HepG2 (cell line): ENCODE data around the gene CTRL. TPM values are rescaled to one million over a fixed set of nuclear protein-coding genes. Genes with fewer than 3 reads are reported as not detected.

Source experiments
- GATAD2A ChIP-seq: IDR thresholded peaks from 2 replicates; pipeline ENCODE4 v1.6.1; 2016
- GPN1 ChIP-seq: sonication (generic); formaldehyde crosslinking; IDR thresholded peaks from 2 replicates; pipeline ENCODE4 v1.5.1; 2020; ENCODE audit warnings: missing genetic modification reagents, borderline replicate concordance
- NAIF1 ChIP-seq: sonication (generic); formaldehyde crosslinking; IDR thresholded peaks from 2 replicates; pipeline ENCODE4 v1.5.0; 2020; ENCODE audit warnings: mild to moderate bottlenecking, missing genetic modification reagents, borderline replicate concordance
- PAX8 ChIP-seq: sonication (generic); formaldehyde crosslinking; IDR thresholded peaks from 2 replicates; pipeline ENCODE4 v1.8.0; 2022; ENCODE audit warnings: mild to moderate bottlenecking, missing genetic modification reagents, borderline replicate concordance
- PPARG ChIP-seq: conservative IDR thresholded peaks from 2 replicates; pipeline ENCODE4 v1.6.1; 2016; ENCODE audit warnings: missing biosample characterization, missing genetic modification reagents
- SRSF9 ChIP-seq: fragments of 200-400 bp; formaldehyde crosslinking; IDR thresholded peaks from 2 replicates; pipeline ENCODE4 v1.6.1; 2018; ENCODE audit warnings: borderline replicate concordance, mild to moderate bottlenecking, low read depth, low read length; ENCODE audit not compliant: insufficient read depth, poor library complexity, severe bottlenecking
- TEAD3 ChIP-seq: optimal IDR thresholded peaks from 2 replicates; pipeline ENCODE3; 2016; ENCODE audit warnings: borderline replicate concordance
- TGIF2 ChIP-seq: IDR thresholded peaks from 2 replicates; pipeline ENCODE4 v1.6.1; 2016; ENCODE audit warnings: control low read depth, missing compliant biosample characterization
- ZFP82 ChIP-seq: sonication (generic); formaldehyde crosslinking; IDR thresholded peaks from 2 replicates; pipeline ENCODE4 v1.5.1; 2020; ENCODE audit warnings: mild to moderate bottlenecking, missing genetic modification reagents, borderline replicate concordance
- ZNF136 ChIP-seq: sonication (generic); formaldehyde crosslinking; IDR thresholded peaks from 2 replicates; pipeline ENCODE4 v1.8.1; 2022; ENCODE audit warnings: low read depth, mild to moderate bottlenecking, moderate library complexity, missing genetic modification reagents
- ZNF180 ChIP-seq: sonication (generic); formaldehyde crosslinking; IDR thresholded peaks from 2 replicates; pipeline ENCODE4 v1.4.0; 2020; ENCODE audit warnings: low read depth, missing genetic modification reagents, borderline replicate concordance
- ZNF761 ChIP-seq: sonication (generic); formaldehyde crosslinking; conservative IDR thresholded peaks from 2 replicates; pipeline ENCODE4 v1.4.0; 2020; ENCODE audit warnings: mild to moderate bottlenecking, missing genetic modification reagents
- polyA plus RNA-seq, 8 experiments: library from polyadenylated mRNA; depleted of rRNA in 3 of 8; stranded (reverse) in 7 of 8; unstranded in 1 of 8; fragments of >200 nt; fragmentation: Illumina TruSeq in 4 of 8; extraction: Trizol in 4 of 8; gene quantifications; 2 replicates each; pipeline versions ENCODE4 v1.2.1 to v1.2.3, GENCODE V29; 2011 to 2016; ENCODE audit warnings: low read depth in 4 of 8, missing spikeins in 1 of 8, mixed read lengths in 1 of 8; ENCODE audit not compliant: insufficient read depth in 1 of 8
- total RNA-seq, 5 experiments: library from RNA; depleted of rRNA; stranded (reverse); fragments of >200 nt; fragmentation: Illumina TruSeq; extraction: Trizol; gene quantifications; 2 replicates each; pipeline ENCODE4 v1.2.3, GENCODE V29; 2016; ENCODE audit warnings: low read depth in 1 of 5
- TF ChIP-seq, protein P1 (sequence below), 2 experiments: sonication (generic) in 1 of 2; formaldehyde crosslinking in 1 of 2; IDR thresholded peaks; 2 replicates each; pipeline versions ENCODE4 v1.4.0 to v1.6.1; 2018 to 2020; ENCODE audit warnings: missing genetic modification reagents in 2 of 2, borderline replicate concordance in 1 of 2, low read depth in 1 of 2, mild to moderate bottlenecking in 1 of 2, missing biosample characterization in 1 of 2
- TF ChIP-seq, protein P2 (sequence below): sonication (generic); formaldehyde crosslinking; IDR thresholded peaks from one replicate; pipeline ENCODE4 v1.5.1; 2020; ENCODE audit warnings: mild to moderate bottlenecking, missing genetic modification reagents; ENCODE audit errors: not compliant biosample characterization
- TF ChIP-seq, protein P3 (sequence below): sonication (generic); formaldehyde crosslinking; IDR thresholded peaks from 2 replicates; pipeline ENCODE4 v1.5.1; 2020; ENCODE audit warnings: missing genetic modification reagents, mild to moderate bottlenecking, borderline replicate concordance
- TF ChIP-seq, protein P4 (sequence below): sonication (generic); formaldehyde crosslinking; IDR thresholded peaks from 2 replicates; pipeline ENCODE4 v1.5.0; 2020; ENCODE audit warnings: missing genetic modification reagents

CTRL gene
- total and polyA plus RNA-seq, 2 of the 13 experiments (the other 11 are each of a cell fraction or from before 2014, with no cell fraction given) = 1.9 to 2.7 TPM

DNA sequence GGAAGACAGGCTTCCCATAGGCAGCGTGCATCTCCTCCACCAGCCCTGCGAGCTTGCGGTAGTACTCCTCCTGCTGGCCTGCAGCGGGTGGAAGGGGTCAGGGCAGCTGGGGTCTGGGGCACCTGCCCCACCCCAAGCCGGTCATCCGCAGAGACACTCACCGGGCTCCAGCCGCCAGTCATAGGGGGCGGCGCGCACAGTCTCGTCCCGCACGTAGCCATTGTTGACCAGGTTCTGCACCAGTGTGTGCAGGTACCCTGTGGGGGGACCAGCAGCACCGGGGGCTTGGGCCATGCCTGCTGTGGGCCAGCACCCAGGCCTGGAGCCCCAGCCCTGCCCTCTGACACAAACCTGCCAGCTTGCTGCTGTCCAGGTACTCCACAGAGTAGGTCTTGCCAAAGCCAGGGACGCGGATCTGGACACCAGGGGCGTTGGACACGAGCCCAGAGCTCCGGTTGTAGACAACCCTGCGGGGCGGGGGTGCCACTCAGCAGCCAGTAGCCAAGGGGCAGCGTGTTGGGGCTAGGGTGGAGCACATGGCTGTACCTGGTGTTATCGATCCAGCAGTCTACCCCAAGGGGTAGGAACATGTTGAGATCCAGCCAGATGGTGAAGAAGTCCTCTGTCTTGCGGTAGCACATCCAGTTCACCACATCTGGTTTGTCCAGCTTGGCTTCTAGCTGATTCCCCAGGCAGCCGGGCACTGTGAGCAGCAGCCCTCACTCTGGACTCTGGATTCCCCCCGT lies 11.0 kb upstream of the CTRL start (continued):
- no peak for TF ChIP-seq ZNF180 (CRISPR knock-in tag)
- peak; percentile 20; the same call in 1 of the 2 replicates for TF ChIP-seq ZFP82 (CRISPR knock-in tag)
- TF ChIP-seq, protein P1, sequence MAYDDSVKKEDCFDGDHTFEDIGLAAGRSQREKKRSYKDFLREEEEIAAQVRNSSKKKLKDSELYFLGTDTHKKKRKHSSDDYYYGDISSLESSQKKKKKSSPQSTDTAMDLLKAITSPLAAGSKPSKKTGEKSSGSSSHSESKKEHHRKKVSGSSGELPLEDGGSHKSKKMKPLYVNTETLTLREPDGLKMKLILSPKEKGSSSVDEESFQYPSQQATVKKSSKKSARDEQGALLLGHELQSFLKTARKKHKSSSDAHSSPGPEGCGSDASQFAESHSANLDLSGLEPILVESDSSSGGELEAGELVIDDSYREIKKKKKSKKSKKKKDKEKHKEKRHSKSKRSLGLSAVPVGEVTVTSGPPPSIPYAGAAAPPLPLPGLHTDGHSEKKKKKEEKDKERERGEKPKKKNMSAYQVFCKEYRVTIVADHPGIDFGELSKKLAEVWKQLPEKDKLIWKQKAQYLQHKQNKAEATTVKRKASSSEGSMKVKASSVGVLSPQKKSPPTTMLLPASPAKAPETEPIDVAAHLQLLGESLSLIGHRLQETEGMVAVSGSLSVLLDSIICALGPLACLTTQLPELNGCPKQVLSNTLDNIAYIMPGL (CRISPR knock-in tag; IDR thresholded peaks at IDR 0.05; ENCODE audit: borderline replicate concordance in 1 of 2, low read depth in 1 of 2) = no peak; a peak in 1 of 4 replicates
- TF ChIP-seq, protein P2, sequence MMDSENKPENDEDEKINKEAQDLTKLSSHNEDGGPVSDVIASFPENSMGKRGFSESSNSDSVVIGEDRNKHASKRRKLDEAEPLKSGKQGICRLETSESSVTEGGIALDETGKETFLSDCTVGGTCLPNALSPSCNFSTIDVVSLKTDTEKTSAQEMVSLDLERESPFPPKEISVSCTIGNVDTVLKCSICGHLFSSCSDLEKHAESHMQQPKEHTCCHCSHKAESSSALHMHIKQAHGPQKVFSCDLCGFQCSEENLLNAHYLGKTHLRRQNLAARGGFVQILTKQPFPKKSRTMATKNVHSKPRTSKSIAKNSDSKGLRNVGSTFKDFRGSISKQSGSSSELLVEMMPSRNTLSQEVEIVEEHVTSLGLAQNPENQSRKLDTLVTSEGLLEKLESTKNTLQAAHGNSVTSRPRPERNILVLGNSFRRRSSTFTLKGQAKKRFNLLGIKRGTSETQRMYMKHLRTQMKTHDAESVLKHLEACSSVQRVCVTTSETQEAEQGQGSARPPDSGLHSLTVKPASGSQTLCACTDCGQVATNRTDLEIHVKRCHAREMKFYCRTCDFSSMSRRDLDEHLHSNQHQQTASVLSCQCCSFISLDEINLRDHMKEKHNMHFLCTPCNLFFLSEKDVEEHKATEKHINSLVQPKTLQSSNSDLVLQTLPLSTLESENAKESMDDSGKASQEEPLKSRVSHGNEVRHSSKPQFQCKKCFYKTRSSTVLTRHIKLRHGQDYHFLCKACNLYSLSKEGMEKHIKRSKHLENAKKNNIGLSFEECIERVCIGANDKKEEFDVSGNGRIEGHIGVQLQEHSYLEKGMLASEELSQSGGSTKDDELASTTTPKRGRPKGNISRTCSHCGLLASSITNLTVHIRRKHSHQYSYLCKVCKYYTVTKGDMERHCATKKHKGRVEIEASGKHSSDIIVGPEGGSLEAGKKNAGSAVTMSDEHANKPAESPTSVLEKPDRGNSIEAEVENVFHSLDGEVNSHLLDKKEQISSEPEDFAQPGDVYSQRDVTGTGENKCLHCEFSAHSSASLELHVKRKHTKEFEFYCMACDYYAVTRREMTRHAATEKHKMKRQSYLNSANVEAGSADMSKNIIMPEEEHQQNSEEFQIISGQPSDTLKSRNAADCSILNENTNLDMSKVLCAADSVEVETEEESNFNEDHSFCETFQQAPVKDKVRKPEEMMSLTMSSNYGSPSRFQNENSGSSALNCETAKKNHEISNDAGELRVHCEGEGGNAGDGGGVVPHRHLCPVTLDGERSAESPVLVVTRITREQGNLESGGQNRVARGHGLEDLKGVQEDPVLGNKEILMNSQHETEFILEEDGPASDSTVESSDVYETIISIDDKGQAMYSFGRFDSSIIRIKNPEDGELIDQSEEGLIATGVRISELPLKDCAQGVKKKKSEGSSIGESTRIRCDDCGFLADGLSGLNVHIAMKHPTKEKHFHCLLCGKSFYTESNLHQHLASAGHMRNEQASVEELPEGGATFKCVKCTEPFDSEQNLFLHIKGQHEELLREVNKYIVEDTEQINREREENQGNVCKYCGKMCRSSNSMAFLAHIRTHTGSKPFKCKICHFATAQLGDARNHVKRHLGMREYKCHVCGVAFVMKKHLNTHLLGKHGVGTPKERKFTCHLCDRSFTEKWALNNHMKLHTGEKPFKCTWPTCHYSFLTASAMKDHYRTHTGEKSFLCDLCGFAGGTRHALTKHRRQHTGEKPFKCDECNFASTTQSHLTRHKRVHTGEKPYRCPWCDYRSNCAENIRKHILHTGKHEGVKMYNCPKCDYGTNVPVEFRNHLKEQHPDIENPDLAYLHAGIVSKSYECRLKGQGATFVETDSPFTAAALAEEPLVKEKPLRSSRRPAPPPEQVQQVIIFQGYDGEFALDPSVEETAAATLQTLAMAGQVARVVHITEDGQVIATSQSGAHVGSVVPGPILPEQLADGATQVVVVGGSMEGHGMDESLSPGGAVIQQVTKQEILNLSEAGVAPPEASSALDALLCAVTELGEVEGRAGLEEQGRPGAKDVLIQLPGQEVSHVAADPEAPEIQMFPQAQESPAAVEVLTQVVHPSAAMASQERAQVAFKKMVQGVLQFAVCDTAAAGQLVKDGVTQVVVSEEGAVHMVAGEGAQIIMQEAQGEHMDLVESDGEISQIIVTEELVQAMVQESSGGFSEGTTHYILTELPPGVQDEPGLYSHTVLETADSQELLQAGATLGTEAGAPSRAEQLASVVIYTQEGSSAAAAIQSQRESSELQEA (CRISPR knock-in tag) = no peak
- TF ChIP-seq NAIF1 (CRISPR knock-in tag) = no peak
- no peak for TF ChIP-seq SRSF9
- peak; percentile 23; the same call in 1 of the 2 replicates for TF ChIP-seq ZNF761 (CRISPR knock-in tag)
- peak; percentile 31 for TF ChIP-seq GATAD2A (CRISPR knock-in tag)
- TF ChIP-seq, protein P3, sequence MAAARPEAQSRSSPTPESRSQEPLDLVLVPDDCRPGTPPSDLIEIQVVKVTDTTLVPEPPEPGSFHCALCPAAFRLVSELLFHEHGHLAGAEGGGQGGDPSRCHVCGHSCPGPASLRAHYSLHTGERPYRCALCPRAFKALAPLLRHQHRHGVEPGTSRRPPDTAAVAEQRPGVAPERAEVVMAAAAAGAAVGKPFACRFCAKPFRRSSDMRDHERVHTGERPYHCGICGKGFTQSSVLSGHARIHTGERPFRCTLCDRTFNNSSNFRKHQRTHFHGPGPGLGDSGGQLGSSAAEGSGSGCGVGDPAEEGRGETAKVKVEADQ (CRISPR knock-in tag) = peak; percentile 82
- no peak for TF ChIP-seq GPN1 (CRISPR knock-in tag)
- TF ChIP-seq ZNF136 (CRISPR knock-in tag) = peak; percentile 69; the same call in 1 of the 2 replicates
- no peak for TF ChIP-seq TGIF2 (CRISPR knock-in tag)
- TF ChIP-seq PAX8 (CRISPR knock-in tag) = 0 out of 2 replicates have a peak, but pooled peaks have one; percentile 37
- peak; percentile 40 for TF ChIP-seq TEAD3
- peak; percentile 53; the same call in 1 of the 2 replicates for TF ChIP-seq PPARG (CRISPR knock-in tag)
- TF ChIP-seq, protein P4, sequence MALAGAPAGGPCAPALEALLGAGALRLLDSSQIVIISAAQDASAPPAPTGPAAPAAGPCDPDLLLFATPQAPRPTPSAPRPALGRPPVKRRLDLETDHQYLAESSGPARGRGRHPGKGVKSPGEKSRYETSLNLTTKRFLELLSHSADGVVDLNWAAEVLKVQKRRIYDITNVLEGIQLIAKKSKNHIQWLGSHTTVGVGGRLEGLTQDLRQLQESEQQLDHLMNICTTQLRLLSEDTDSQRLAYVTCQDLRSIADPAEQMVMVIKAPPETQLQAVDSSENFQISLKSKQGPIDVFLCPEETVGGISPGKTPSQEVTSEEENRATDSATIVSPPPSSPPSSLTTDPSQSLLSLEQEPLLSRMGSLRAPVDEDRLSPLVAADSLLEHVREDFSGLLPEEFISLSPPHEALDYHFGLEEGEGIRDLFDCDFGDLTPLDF (CRISPR knock-in tag) = no peak
